NCI-H526 treated with DMSO at 0.1 percent for 48 hours (cell line): ENCODE data around the gene GSG1L.

Experiments
- DNase-seq: peaks from one replicate; lab custom pipeline; 2025; lab: John Stamatoyannopoulos, UW

The GSG1L gene

GRCh38 chr16:27851586-27851985 lies 211.9 kb downstream of the GSG1L start:
- no peak for DNase-seq

- DNase-seq = no peak
Observed at GRCh38 chr16:27849621-27850020, 213.9 kb downstream of the GSG1L start.

- DNase-seq = no peak
Observed at GRCh38 chr16:27847030-27847550, 216.4 kb downstream of the GSG1L start.

GRCh38 chr16:27844826-27845225 lies 218.7 kb downstream of the GSG1L start:
- no peak for DNase-seq

DNA sequence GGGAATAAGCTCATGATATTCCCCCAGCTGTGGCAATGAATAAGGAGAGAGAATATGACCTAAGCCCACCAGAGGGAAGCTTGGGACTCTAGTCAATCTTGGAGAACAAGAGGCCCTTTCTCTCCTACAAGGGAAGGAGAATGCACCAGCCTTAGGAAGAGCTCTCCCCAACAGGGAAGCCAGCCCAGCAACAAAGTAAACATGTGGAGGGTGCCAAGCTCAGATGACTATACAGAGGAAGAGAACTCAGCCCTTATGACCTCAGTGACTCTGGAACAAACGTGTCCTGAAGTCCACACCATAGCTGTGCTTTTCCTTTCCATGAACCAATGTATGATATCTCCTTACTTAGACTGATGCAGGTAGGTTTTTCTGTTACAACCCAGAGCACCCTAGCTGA lies 219.7 kb downstream of the GSG1L start:
- DNase-seq = no peak

DNA sequence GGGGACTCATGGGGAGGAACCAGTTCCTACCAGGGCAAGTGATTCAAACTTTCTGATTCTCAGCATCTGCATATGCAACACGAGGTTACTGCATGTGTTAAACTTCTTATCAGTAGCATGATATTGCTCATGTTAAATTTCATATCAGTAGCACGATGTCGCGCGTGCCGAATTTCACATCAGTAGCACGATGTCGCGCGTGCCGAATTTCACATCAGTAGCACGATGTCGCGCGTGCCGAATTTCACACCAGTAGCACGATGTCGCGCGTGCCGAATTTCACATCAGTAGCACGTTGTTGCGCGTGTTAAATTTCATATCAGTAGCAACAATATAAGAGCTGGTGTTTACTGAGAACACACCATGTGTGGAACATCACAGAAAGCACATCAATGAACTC lies 221.6 kb downstream of the GSG1L start:
- DNase-seq = no peak

DNA sequence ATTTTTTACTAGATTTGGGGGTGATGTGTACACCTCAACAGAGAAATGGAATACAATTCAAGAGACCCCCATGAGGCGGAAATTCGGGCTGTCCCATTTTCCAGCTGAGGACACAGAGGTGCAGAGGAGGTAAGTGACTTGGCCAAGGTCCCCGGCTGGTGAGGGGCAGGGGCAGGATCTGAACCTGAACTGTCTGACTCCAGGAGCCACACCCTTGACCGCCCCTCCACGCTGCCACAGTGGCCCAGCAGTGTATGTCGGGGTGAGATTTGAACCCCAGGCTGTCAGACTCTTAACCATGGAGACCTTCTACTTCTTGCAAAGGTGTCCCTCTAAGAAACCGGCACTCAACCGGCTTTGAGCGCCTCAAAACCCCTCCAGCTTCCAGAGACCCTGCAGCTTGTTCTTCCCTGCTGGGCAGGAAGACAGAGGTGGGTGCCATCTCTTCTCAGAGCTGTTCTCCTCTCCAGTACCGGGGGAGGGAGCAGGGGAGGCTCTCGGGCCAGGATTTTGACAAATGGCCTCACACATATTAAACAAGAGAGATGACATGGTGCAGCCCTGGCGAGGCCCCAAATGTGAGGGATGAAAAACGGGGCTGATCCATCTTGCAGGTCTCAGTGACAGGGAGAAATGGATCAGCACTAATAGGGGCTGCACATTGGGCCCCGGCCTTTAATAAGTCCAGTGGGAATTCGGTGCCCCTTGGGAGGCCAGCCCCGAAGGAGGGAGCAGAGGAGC lies 222.3 kb downstream of the GSG1L start:
- DNase-seq = no peak

- no peak for DNase-seq
Observed at GRCh38 chr16:27840311-27841060, 223.0 kb downstream of the GSG1L start.

GRCh38 chr16:27839419-27839818 lies 224.1 kb downstream of the GSG1L start:
- no peak for DNase-seq

DNA sequence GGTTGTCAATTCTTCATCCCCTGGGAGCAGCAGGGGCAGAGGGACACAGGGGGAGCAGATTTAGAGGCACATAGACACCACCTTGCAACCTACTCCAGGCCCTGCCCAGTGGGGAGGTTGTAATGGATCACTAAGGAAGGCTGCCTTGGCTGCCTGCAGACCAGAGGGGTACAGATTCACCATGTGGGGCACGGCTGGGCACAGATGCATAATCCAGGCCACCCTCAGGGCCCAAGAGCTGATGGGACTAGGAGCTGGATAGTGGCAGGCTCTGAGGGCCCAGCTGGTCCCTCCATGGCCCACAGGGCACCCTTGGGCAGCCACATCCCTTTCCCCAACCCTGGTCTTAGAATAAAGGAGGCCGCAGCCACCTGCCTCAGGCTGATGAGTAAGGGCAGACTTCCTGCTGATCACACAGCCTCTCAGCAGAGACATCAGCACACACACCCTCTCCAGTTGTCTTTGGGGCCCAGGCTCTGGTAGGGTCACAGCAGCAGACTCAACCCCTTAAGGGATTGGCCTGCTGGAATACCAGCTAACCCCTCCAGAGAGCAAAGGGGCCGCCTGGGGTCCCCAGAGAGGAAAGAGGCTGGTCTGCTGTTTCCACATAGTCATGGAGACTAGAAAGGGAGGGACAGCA lies 224.9 kb downstream of the GSG1L start:
- DNase-seq = no peak

- no peak for DNase-seq
Observed at GRCh38 chr16:27829975-27830374, 233.5 kb downstream of the GSG1L start.

DNA sequence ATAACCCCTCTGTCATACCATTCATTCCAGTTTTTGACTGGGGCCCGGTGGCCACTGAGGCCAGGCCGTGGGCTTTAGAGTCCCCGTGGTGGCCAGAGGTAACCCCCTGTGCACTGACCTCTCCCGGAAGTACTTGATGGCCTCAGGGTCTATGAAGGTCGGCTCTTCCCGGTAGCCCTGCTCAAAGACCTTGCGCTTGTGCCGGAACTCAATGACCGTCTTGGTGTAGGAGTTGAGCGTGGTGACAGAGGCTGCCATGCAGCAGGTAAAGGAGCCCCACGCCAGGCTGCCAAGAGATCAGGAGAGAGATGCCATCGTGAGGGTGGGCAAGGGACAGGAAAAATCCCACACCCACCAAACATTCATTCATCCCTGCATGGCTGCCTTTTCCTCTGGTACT lies 234.8 kb downstream of the GSG1L start:
- no peak for DNase-seq

DNA sequence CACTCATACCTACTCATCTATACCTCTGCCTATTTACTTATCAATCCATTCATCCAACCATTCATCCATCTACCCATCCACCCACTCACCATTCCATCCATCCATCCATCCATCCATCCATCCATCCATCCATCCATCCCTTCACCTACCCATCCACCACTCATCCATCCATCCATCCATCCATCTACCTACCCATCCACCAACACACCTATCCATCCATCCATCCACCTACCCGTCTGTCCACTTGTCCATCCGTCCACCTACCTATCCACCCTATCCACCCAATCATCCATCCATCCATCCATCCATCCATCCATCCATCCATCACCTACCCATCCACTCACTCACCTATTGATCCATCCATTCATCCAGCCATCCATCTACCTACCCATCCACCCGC lies 235.7 kb downstream of the GSG1L start:
- no peak for DNase-seq

DNA sequence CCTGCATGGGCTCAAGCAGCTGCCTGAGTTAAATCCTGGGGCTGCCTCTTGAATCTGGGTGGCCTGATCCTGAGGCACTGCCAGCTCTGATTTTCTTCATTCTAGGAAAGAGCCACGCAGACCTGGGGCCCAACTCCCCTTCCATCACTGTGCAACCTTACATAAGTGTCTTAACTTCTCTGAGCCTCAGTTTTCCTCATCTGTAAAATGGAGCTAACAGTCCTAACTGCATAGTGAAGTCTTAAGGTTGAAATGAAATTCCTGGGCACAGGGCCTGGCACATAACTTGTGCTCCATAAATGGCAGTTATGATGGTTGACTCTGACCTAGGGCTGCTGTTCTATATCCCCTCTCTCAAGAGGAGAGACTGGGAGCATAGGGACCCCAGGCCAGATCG lies 236.6 kb downstream of the GSG1L start:
- DNase-seq = no peak

GRCh38 chr16:27826081-27826892 lies 237.2 kb downstream of the GSG1L start:
- no peak for DNase-seq

GRCh38 chr16:27824786-27825185 lies 238.7 kb downstream of the GSG1L start:
- DNase-seq = no peak

- DNase-seq = no peak
Observed at GRCh38 chr16:27824006-27824405, 239.5 kb downstream of the GSG1L start.

DNA sequence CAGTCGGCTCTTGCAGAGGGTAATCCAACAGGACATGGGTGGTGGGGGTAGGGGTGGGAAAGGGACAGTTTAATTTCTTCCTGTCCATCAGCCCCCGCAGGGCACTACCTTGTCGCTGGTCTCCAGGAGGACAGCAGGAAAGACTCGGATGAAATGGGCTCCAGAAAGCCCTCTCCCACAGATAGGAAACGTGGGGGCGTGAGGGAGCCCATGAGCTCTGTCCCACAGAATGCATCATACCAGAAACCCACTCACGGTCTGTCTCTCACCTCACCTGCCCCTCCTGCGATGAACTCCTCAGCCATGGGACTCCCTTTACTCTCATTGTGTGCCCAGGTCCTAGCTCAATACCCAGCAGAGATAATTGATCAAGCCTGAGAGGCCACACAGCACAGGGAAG lies 240.1 kb downstream of the GSG1L start:
- DNase-seq = no peak

- peak; percentile 46 for DNase-seq
Observed at GRCh38 chr16:27822996-27823395, 240.5 kb downstream of the GSG1L start.

GRCh38 chr16:27822529-27822928 lies 241.0 kb downstream of the GSG1L start:
- no peak for DNase-seq

DNA sequence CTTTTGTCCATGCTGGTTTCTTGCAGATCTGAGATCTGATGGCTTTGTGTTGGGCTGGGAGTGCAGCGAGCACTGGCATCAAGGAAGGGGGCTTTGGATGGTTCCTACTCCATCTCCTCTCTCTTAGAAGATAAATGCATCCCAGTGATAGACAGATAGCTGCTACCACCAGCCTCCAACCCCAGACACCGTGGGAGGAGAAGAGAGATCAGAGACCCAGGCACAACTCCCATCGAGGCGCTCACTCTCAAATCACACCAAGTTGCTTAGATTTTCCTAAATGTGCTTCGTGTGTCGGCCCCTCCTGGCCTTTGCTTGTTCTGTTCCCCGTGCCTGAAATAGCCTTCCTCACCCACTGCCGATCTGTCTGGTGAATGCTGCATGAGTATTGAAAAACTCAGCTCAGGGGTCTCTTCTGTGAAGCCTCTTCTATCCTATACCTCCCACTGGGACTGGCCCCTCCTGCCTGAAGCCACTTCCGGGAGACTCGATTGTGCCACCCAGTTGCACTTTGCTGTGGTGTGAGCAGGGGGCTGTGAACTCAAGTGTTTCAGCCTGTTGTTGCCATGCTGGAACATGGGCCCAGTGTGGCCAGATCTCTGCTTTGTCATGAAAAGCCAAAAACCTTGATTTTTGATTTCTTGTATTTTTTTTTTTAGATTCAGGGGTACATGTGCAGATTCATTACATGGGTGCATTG lies 242.7 kb downstream of the GSG1L start:
- DNase-seq = no peak
